ENCODE data around the gene ACSM3. TPM values are rescaled to one million over a fixed set of nuclear protein-coding genes. Genes with fewer than 3 reads are reported as not detected.

ACSM3 gene
- total RNA-seq = 0.37 and 0.39 TPM in 2 replicates

GRCh38 chr16:20763461-20764232, at the start of gene ACSM3:
ACSM3 (plus strand) TSS chr16:20764014; CDS start chr16:20770035, 6,021 bp downstream.

GRCh38 chr16:20741554-20742285, 22.1 kb upstream of the ACSM3 start, which contains the start of gene THUMPD1:
THUMPD1 (minus strand) TSS chr16:20741818; CDS start chr16:20741739, 79 bp downstream.

GRCh38 chr16:20806168-20807050, 42.6 kb downstream of the ACSM3 start, which contains the start of the genes ERI2 and REXO5:
ERI2 (minus strand) TSS chr16:20806472; CDS start chr16:20806430, 42 bp downstream.
REXO5 (plus strand) TSS chr16:20806527; CDS start chr16:20806954, 427 bp downstream.

Small RNA genes lying within 50 kb of the gene (small RNA-seq; reads per million reads assigned to genes)
- gene RF00618 (not detected), gene RNU6-944P (not detected)

Other genes starting within 250 kb of the ACSM3 start
- gene ACSM2B, start 187.6 kb upstream of the ACSM3 start, total RNA-seq = not detected in 2 replicates
- not detected in 2 replicates for gene ACSM1, start 66.3 kb upstream of the ACSM3 start, total RNA-seq
- gene THUMPD1, start 22.2 kb upstream of the ACSM3 start, total RNA-seq = 67.4 and 74.6 TPM in 2 replicates
- 15.8 and 25.2 TPM in 2 replicates for gene ERI2, start 42.5 kb downstream of the ACSM3 start, total RNA-seq
- 8.8 and 15.1 TPM in 2 replicates for gene REXO5, start 42.5 kb downstream of the ACSM3 start, total RNA-seq
- 30.5 and 34.2 TPM in 2 replicates for gene DCUN1D3, start 136.3 kb downstream of the ACSM3 start, total RNA-seq
- 52.9 and 55.7 TPM in 2 replicates for gene LYRM1, start 136.8 kb downstream of the ACSM3 start, total RNA-seq

Measured in subcutaneous preadipocyte (primary cell).